Neural progenitor cell (in vitro differentiated cells): ENCODE measurements around the gene STAT5B.

ENCODE experiments used
- EZH2 ChIP-seq: fragments of 200-600 bp; sonication (generic); IDR thresholded peaks from 2 replicates; pipeline ENCODE4 v1.6.1; 2017; ENCODE audit warnings: antibody characterized with exemption, mild to moderate bottlenecking, moderate library complexity
- TF ChIP-seq, protein P1 (sequence below): fragments of 200-600 bp; sonication (generic); IDR thresholded peaks from 2 replicates; pipeline ENCODE4 v1.5.1; 2017; ENCODE audit warnings: antibody characterized with exemption, mild to moderate bottlenecking

GRCh38 chr17:42281571-42282096 lies 5.4 kb upstream of the STAT5B start:
- TF ChIP-seq, protein P1, sequence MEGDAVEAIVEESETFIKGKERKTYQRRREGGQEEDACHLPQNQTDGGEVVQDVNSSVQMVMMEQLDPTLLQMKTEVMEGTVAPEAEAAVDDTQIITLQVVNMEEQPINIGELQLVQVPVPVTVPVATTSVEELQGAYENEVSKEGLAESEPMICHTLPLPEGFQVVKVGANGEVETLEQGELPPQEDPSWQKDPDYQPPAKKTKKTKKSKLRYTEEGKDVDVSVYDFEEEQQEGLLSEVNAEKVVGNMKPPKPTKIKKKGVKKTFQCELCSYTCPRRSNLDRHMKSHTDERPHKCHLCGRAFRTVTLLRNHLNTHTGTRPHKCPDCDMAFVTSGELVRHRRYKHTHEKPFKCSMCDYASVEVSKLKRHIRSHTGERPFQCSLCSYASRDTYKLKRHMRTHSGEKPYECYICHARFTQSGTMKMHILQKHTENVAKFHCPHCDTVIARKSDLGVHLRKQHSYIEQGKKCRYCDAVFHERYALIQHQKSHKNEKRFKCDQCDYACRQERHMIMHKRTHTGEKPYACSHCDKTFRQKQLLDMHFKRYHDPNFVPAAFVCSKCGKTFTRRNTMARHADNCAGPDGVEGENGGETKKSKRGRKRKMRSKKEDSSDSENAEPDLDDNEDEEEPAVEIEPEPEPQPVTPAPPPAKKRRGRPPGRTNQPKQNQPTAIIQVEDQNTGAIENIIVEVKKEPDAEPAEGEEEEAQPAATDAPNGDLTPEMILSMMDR, result no peak
- TF ChIP-seq EZH2, result no peak
